Stomach smooth muscle (tissue), 2 donors: ENCODE data around the gene HTR3D.
"Not testable (repeated sequence)": the region's sequence is repeated elsewhere in the genome, so short reads cannot be mapped to it uniquely, and the experiment has no call there.

Source experiments
- H3K27ac ChIP-seq: one replicate; pipeline ENCODE4 v1.7.0; 2013; ENCODE audit warnings: mild to moderate bottlenecking, low read length, inconsistent platforms
- H3K27me3 ChIP-seq, 2 donors: one replicate each; pipeline ENCODE4 v1.7.0; 2013; ENCODE audit warnings: low read length in 2 of 2; ENCODE audit not compliant: insufficient read depth in 2 of 2, control insufficient read depth in 1 of 2
- H3K36me3 ChIP-seq, 2 donors: one replicate each; pipeline ENCODE4 v1.7.0; 2013; ENCODE audit warnings: low read length in 2 of 2; ENCODE audit not compliant: control insufficient read depth in 2 of 2, insufficient read depth in 2 of 2
- H3K4me1 ChIP-seq: one replicate; pipeline ENCODE4 v1.7.0; 2013; ENCODE audit warnings: low read length; ENCODE audit not compliant: control insufficient read depth, insufficient read depth
- H3K4me3 ChIP-seq, 2 donors: one replicate each; pipeline ENCODE4 v1.7.0; 2013; ENCODE audit warnings: low read length in 2 of 2
- H3K9ac ChIP-seq, 2 donors: one replicate each; pipeline ENCODE4 v1.7.0; 2013; ENCODE audit warnings: low read length in 2 of 2, mild to moderate bottlenecking in 1 of 2
- H3K9me3 ChIP-seq, 2 donors: one replicate each; pipeline ENCODE4 v1.7.0; 2013; ENCODE audit warnings: low read length in 2 of 2; ENCODE audit not compliant: control insufficient read depth in 2 of 2
- donor health status: healthy.
- donor health status: Pancreatic carcinoma.

The HTR3D gene

DNA sequence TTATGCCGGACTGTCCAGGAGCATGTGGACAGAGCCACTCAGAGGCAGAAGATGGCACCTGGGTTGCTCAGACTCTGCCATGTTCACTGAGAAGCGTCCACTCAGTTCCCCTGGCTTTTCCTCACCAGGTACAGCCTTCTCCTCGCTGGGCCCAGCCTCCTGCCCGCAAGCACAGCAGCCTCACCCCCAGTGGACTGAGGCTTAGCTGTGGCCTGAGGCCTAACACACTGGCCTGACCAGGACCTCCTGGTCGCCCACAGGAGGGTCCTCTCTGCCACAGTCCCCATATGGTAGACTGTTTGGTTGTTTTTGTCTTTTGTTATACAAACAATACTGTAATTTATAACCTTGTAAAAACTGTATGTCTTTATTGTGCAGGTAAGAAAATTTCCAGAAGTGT is 36.8 kb downstream of the HTR3D start:
- Histone ChIP-seq H3K27me3 (no peaks in the 10 kb centered on the region), H3K4me3 (no peak overlapping the region), H3K9ac (no peak overlapping the region), H3K4me1 (no peaks in the 10 kb centered on the region), H3K9me3 (no peaks in the 10 kb centered on the region), H3K36me3 (no peaks in the 10 kb centered on the region), H3K27ac (no peak overlapping the region)

DNA sequence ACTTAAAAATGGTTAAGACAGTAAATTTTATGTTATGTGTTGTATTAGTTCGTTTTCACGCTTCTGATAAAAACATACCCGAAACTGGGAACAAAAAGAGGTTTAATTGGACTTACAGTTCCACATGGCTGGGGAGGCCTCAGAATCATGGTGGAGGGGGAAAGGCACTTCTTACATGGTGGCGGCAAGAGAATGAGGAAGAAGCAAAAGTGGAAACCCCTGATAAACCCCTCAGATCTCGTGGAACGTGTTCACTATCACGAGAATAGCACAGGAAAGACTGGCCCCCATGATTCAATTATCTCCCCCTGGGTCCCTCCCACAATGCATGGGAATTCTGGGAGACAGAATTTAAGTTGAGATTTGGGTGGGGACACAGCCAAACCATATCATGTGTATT is 39.6 kb downstream of the HTR3D start:
- H3K9ac ChIP-seq, H3K9me3 ChIP-seq, H3K27ac ChIP-seq, H3K27me3 ChIP-seq, H3K36me3 ChIP-seq, H3K4me1 ChIP-seq, H3K4me3 ChIP-seq: not testable (repeated sequence)

DNA sequence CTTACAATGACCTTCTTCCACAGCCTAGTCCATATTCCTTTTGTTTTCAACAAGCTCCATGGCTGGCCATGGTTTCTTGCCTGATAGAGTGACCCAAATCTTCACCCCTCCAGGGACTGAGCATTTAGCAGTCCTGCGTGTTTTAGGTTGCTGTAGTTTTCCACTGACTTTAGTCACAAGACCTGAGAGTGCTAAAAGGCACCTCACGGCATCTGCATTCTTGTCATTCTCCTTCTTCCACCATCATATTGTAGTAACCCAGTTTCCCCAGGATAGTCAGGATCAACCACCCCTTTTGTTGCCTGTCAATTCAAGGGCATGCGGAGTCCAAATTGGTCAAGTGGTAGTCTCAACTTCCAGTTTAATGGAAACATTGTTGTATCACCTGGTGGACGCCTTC is 42.1 kb downstream of the HTR3D start:
- Histone ChIP-seq H3K9me3 (no peaks in the 10 kb centered on the region), H3K4me3 (no peak overlapping the region), H3K27me3 (no peaks in the 10 kb centered on the region), H3K9ac (no peak overlapping the region), H3K36me3 (no peaks in the 10 kb centered on the region), H3K27ac (no peak overlapping the region), H3K4me1 (no peaks in the 10 kb centered on the region)

DNA sequence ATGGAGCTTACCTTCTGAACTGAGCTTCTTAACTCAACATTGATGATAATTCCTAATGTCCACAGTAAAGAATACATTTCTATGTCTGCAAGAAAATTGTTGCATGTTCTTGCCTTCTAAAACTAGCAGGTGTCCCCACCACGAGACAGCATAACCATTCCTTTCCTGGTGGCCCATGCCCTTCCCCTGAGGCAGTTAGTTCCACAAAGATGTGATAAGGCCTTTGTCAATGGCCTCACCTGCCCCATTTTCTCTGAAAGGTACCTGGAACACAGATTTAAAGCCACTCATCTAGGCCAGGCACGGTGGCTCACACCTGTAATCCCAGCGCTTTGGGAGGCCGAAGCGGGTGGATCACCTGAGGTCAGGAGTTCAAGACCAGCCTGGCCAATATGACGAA is 44.4 kb downstream of the HTR3D start:
- no peaks in the 10 kb centered on the region for H3K9me3 ChIP-seq
- H3K27ac ChIP-seq, result no peak overlapping the region
- H3K27me3 ChIP-seq, result no peaks in the 10 kb centered on the region
- no peak overlapping the region for H3K4me3 ChIP-seq
- H3K36me3 ChIP-seq, result no peaks in the 10 kb centered on the region
- no peaks in the 10 kb centered on the region for H3K4me1 ChIP-seq
- H3K9ac ChIP-seq, result no peak overlapping the region

DNA sequence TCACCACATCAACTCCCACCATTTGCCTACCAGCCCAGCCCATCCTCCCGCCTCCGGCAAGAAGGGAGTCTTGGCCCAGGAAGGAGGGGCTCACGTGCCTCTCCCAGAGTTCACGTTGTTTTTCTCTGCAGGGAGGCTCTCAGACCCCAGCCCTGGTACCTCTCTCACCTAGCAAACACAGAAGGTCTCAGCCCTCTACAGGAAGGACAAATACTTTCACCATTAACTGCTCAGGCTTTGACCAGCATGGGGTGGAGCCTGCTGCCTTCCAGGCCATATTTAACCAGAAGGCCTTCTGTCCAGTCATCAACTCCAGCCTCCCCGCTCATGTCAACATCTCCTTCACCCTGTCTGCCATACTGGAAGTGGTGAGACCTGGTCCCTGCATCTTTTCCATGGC is 46.3 kb downstream of the HTR3D start:
- no peaks in the 10 kb centered on the region for H3K9me3 ChIP-seq
- H3K4me3 ChIP-seq, result no peak overlapping the region
- no peak overlapping the region for H3K9ac ChIP-seq
- no peaks in the 10 kb centered on the region for H3K36me3 ChIP-seq
- no peaks in the 10 kb centered on the region for H3K4me1 ChIP-seq
- no peaks in the 10 kb centered on the region for H3K27me3 ChIP-seq
- no peak overlapping the region for H3K27ac ChIP-seq

DNA sequence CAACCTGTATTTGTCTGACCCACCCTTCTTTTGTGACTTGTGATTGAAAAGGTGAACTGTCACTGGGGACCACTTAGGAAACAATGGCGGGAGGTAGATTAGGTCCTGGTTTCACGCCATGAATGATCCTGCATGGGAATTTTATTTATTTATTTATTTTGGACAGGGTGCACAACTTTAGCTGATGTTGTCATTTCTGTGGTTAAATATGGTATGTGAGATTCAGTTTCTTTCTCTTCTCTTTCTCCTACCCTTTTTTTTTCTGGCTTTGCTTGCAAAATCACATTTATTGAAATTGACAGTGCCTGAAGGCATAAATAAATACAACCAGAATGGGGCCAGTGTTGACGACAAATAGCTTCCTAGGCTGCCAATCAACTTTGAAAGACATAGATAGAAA is 47.3 kb downstream of the HTR3D start:
- no peaks in the 10 kb centered on the region for H3K27me3 ChIP-seq
- no peaks in the 10 kb centered on the region for H3K4me1 ChIP-seq
- H3K9me3 ChIP-seq, result no peaks in the 10 kb centered on the region
- H3K27ac ChIP-seq, result no peak overlapping the region
- no peaks in the 10 kb centered on the region for H3K36me3 ChIP-seq
- H3K4me3 ChIP-seq, result no peak overlapping the region
- H3K9ac ChIP-seq, result no peak overlapping the region

DNA sequence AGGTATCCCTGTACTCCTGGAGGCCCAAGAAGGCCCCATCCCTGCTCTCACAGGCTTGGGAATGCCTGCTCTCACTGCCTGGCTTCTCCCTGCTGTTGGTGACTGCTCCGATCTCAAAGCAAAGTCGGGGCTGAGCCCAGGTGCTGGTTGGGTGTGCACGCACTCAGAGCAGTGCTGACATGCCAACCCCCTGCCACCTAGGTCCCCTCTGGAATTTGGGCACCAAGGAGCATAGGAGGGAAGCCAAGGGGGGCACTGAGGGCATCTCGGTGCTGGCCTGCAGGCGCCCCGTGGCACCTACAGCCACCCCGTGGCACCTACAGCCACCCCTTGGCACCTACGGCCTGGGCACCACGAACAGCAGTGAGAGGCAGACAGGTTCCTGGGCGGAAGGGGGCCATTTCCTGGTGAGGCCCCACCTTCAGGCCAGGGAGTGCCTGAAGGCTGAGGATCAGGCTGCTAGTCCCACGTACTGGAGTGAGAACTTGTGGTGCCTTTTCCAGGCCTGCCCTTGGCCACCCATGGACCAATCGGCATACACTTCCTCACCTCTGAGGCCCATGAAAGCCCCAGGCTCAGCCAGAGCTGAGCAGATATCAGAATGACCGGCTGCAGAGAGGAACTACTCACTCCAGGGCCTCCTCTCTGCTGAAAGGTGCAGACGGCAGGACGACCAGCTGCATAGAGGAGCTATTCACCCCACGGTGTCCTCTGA is 49.7 kb downstream of the HTR3D start:
- Histone ChIP-seq H3K27me3 (no peaks in the 10 kb centered on the region), H3K4me1 (no peaks in the 10 kb centered on the region), H3K9ac (no peak overlapping the region), H3K27ac (no peak overlapping the region), H3K36me3 (no peaks in the 10 kb centered on the region), H3K4me3 (no peak overlapping the region), H3K9me3 (no peaks in the 10 kb centered on the region)

DNA sequence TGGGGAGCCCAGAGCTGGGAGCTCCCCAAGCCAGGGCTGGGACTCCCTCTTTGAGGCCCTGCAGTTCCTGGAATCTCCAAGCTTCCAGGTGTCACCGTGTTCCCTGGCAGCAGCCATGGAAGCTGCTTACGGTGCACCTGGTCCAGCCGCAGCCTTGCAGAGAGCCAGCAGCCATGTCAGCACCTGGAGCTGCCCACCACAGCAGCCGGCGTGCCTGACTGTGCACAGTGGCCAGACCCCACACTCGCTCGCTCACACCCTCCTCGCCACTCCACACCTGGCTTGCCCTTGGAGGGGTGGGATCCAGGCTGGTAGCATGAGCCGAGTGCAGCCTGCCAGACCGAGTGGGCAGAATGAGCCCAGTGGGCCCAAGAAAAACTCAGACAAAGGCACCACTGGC is 50.5 kb downstream of the HTR3D start:
- H3K4me3 ChIP-seq, result no peak overlapping the region
- no peaks in the 10 kb centered on the region for H3K36me3 ChIP-seq
- no peak overlapping the region for H3K27ac ChIP-seq
- no peaks in the 10 kb centered on the region for H3K9me3 ChIP-seq
- no peaks in the 10 kb centered on the region for H3K27me3 ChIP-seq
- H3K9ac ChIP-seq, result no peak overlapping the region
- H3K4me1 ChIP-seq, result no peaks in the 10 kb centered on the region

DNA sequence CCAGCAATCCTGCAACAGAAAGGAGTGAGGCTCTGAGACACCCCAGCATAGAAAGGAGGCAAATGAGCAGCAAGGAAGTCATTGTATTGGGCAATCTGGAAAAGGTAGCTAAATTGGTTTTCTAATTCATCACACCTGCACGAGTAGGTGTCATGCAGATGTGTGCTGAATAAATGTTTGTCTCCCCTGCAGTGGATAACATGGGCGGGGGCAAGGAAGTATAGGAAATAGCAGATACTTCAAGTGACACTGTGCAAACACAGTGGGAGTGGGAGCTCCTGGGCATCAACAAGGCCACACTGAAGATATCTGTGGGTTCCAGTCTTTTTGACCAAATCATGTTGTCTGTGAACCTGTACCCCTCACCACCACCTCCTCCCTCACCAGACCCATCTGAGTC is 50.9 kb downstream of the HTR3D start:
- H3K36me3 ChIP-seq, result no peaks in the 10 kb centered on the region

DNA sequence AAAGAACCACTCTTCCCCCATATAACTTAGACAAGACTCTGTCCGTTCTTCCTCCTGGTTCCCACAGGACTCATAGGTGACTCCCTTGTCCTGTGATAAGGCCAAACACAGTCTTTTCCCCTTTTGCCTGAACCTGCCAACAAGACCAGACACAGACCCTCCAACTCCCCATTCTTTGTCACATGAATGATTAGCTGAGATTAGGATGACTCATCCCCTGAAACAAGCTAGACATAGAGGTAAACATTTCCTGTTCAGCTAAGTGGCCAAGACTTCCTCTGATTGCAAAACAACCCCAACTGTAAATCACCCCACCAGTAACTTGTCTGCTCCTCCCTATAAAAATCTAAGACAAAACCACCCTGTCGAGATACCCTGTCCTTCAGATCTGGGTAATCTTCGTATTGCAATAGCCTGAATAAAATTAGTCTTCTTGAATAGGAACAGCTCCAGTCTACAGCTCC is 53.9 kb downstream of the HTR3D start:
- Histone ChIP-seq H3K4me1 (no peaks in the 10 kb centered on the region), H3K9me3 (no peaks in the 10 kb centered on the region), H3K9ac (no peak overlapping the region), H3K36me3 (no peaks in the 10 kb centered on the region), H3K27me3 (no peaks in the 10 kb centered on the region), H3K4me3 (no peak overlapping the region), H3K27ac (no peak overlapping the region)

More for the DNA sequence above, 50.9 kb downstream of the HTR3D start:
- H3K4me3 ChIP-seq, result no peak overlapping the region
- H3K27me3 ChIP-seq, result no peaks in the 10 kb centered on the region
- no peak overlapping the region for H3K27ac ChIP-seq
- no peaks in the 10 kb centered on the region for H3K9me3 ChIP-seq
- H3K4me1 ChIP-seq, result no peaks in the 10 kb centered on the region
- H3K9ac ChIP-seq, result no peak overlapping the region
